Osteoblast (primary cell): Measurements from ENCODE around the gene PHF11. TPM values are rescaled to one million over a fixed set of nuclear protein-coding genes. Genes with fewer than 3 reads are reported as not detected.
"Not testable (repeated sequence)": the region's sequence is repeated elsewhere in the genome, so short reads cannot be mapped to it uniquely, and the experiment has no call there.

Experiments used
- DNase-seq: peaks from one replicate; pipeline ENCODE4 v3.0.0; 2011; ENCODE audit warnings: low spot score, mixed read lengths; ENCODE audit not compliant: insufficient read length; ENCODE audit errors: missing footprints
- H2AFZ ChIP-seq: 2 replicates; pipeline ENCODE4 v1.6.0; 2011; ENCODE audit warnings: mild to moderate bottlenecking, low read length
- H3K27ac ChIP-seq: 2 replicates; pipeline ENCODE4 v1.5.1; 2011; ENCODE audit warnings: mild to moderate bottlenecking, low read depth, low read length, moderate library complexity
- H3K27me3 ChIP-seq: 2 replicates; pipeline ENCODE4 v1.6.0; 2012; ENCODE audit warnings: mild to moderate bottlenecking, control low read depth, inconsistent platforms, low read length, moderate library complexity; ENCODE audit not compliant: insufficient read depth
- H3K36me3 ChIP-seq: 2 replicates; pipeline ENCODE4 v1.5.1; 2011; ENCODE audit warnings: mild to moderate bottlenecking, low read length, control low read depth, moderate library complexity; ENCODE audit not compliant: insufficient read depth
- H3K4me1 ChIP-seq: 2 replicates; pipeline ENCODE4 v1.5.1; 2011; ENCODE audit warnings: mild to moderate bottlenecking, low read length, control low read depth, moderate library complexity; ENCODE audit not compliant: insufficient read depth
- H3K4me2 ChIP-seq: 2 replicates; pipeline ENCODE4 v1.6.0; 2011; ENCODE audit warnings: mild to moderate bottlenecking, low read length; ENCODE audit not compliant: insufficient read depth
- H3K4me3 ChIP-seq: fragments of 200-600 bp; sonication (generic); 3 replicates; pipeline ENCODE4 v1.5.1; 2012; ENCODE audit warnings: mild to moderate bottlenecking, low read length, inconsistent platforms; ENCODE audit not compliant: insufficient read depth
- H3K79me2 ChIP-seq: 2 replicates; pipeline ENCODE4 v1.6.0; 2012; ENCODE audit warnings: mild to moderate bottlenecking, low read length, control low read depth, inconsistent platforms; ENCODE audit not compliant: insufficient read depth
- H3K9me3 ChIP-seq: 2 replicates; pipeline ENCODE4 v1.5.1; 2011; ENCODE audit warnings: low read depth, low read length, control low read depth
- H4K20me1 ChIP-seq: 2 replicates; pipeline ENCODE4 v1.6.0; 2012; ENCODE audit warnings: mild to moderate bottlenecking, low read length, control low read depth; ENCODE audit not compliant: insufficient read depth
- CTCF ChIP-seq: IDR thresholded peaks from 2 replicates; pipeline ENCODE4 v1.5.1; 2011; ENCODE audit warnings: mild to moderate bottlenecking, low read depth, low read length, moderate library complexity; ENCODE audit errors: extremely low read depth
- total RNA-seq: library from RNA; depleted of rRNA; stranded (reverse); fragments of >200 nt; gene quantifications from 2 replicates; pipeline ENCODE4 v1.2.3, GENCODE V29; 2012

PHF11 gene
- total RNA-seq, 1 donor: 29.7 TPM

- Histone ChIP-seq H3K27me3 (no peaks in the 10 kb centered on the region), H3K36me3 (peaks cover 12% of the 10 kb centered on the region), H3K9me3 (no peaks in the 10 kb centered on the region), H3K27ac (peak overlapping the region; percentile 36), H3K4me1 (peaks cover 14% of the 10 kb centered on the region), H4K20me1 (no peaks in the 10 kb centered on the region), H3K4me2 (peak overlapping the region; percentile 23), H3K79me2 (no peaks in the 10 kb centered on the region), H2AFZ (no peak overlapping the region), H3K4me3 (no peak overlapping the region)
- peak; percentile 50 for TF ChIP-seq CTCF
- no peak for DNase-seq
These were observed 64.7 kb downstream of the PHF11 start for GRCh38 chr13:49560270-49561061.

- Histone ChIP-seq H3K4me3 (no peak overlapping the region), H3K9me3 (no peaks in the 10 kb centered on the region), H3K79me2 (no peaks in the 10 kb centered on the region), H3K36me3 (peaks cover 11% of the 10 kb centered on the region), H3K27me3 (no peaks in the 10 kb centered on the region), H2AFZ (no peak overlapping the region), H3K27ac (peak overlapping the region; percentile 10), H3K4me2 (no peak overlapping the region), H3K4me1 (peaks cover 14% of the 10 kb centered on the region), H4K20me1 (no peaks in the 10 kb centered on the region)
- DNase-seq: no peak
- TF ChIP-seq CTCF: no peak
These were observed 65.3 kb downstream of the PHF11 start for GRCh38 chr13:49561062-49561410.

GRCh38 chr13:49563516-49563915 lies 67.8 kb downstream of the PHF11 start:
- no peak for TF ChIP-seq CTCF

GRCh38 chr13:49565461-49565860 lies 69.7 kb downstream of the PHF11 start:
- not testable (repeated sequence) for DNase-seq, H3K9me3 ChIP-seq, H3K4me3 ChIP-seq, H4K20me1 ChIP-seq, H2AFZ ChIP-seq, H3K79me2 ChIP-seq, H3K4me1 ChIP-seq, H3K27ac ChIP-seq, H3K27me3 ChIP-seq, H3K4me2 ChIP-seq, H3K36me3 ChIP-seq

More at GRCh38 chr13:49563516-49563915, 67.8 kb downstream of the PHF11 start:
- peaks cover 14% of the 10 kb centered on the region for H3K4me1 ChIP-seq
- H3K27me3 ChIP-seq: no peaks in the 10 kb centered on the region
- no peaks in the 10 kb centered on the region for H3K9me3 ChIP-seq
- no peak for DNase-seq
- H4K20me1 ChIP-seq: no peaks in the 10 kb centered on the region
- H3K4me2 ChIP-seq: no peak overlapping the region
- no peak overlapping the region for H3K4me3 ChIP-seq
- H2AFZ ChIP-seq: no peak overlapping the region
- H3K79me2 ChIP-seq: peaks cover 5% of the 10 kb centered on the region
- peaks cover 15% of the 10 kb centered on the region for H3K36me3 ChIP-seq
- H3K27ac ChIP-seq: no peak overlapping the region
